T-helper 1 cell treated with Interleukin-12 subunit alpha and Interleukin-12 subunit beta and Interleukin-4 antibody, amounts not matched to agents 30 μg/mL and 1 μg/mL, for 36 hours (primary cell): ENCODE results near the gene BEND2.

Experiments
- H3K27ac Mint-ChIP-seq: one replicate; pipeline ENCODE4 v1.8.0; 2021; ENCODE audit warnings: mild to moderate bottlenecking, mixed read lengths
- H3K27me3 Mint-ChIP-seq: one replicate; pipeline ENCODE4 v1.8.0; 2021; ENCODE audit warnings: low read depth, mixed read lengths
- H3K36me3 Mint-ChIP-seq: one replicate; pipeline ENCODE4 v1.8.0; 2021; ENCODE audit warnings: low read depth, mixed read lengths
- H3K4me1 Mint-ChIP-seq: one replicate; pipeline ENCODE4 v1.8.0; 2021; ENCODE audit warnings: low read depth, mixed read lengths
- H3K4me3 Mint-ChIP-seq: one replicate; pipeline ENCODE4 v1.8.0; 2021; ENCODE audit warnings: mild to moderate bottlenecking, moderate library complexity, mixed read lengths
- H3K9me3 Mint-ChIP-seq: one replicate; pipeline ENCODE4 v1.8.0; 2021; ENCODE audit warnings: mixed read lengths

The BEND2 gene

DNA sequence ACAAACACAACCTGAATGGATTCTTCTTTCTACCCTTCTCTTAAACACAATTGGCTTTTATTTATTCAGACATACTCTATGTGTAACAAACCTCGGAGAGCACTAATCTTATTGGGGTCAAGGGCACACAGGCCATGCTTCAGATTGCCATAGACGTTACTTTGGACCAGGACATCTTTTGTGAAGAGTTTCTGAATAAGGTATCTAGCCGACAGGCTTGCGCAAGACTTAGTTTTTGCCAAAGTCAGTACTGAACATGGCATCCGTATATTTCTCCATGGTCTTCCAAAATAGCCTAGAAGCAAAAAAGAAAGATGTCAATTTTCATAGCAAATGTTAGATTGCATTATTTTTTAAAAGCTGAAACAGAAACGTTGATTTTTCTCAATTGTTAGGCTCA, 49.8 kb downstream of the BEND2 start:
- H3K27ac Mint-ChIP-seq: no peak overlapping the region
- no peaks in the 10 kb centered on the region for H3K9me3 Mint-ChIP-seq
- no peak overlapping the region for H3K4me3 Mint-ChIP-seq
- no peaks in the 10 kb centered on the region for H3K27me3 Mint-ChIP-seq
- no peaks in the 10 kb centered on the region for H3K36me3 Mint-ChIP-seq
- H3K4me1 Mint-ChIP-seq: no peaks in the 10 kb centered on the region

DNA sequence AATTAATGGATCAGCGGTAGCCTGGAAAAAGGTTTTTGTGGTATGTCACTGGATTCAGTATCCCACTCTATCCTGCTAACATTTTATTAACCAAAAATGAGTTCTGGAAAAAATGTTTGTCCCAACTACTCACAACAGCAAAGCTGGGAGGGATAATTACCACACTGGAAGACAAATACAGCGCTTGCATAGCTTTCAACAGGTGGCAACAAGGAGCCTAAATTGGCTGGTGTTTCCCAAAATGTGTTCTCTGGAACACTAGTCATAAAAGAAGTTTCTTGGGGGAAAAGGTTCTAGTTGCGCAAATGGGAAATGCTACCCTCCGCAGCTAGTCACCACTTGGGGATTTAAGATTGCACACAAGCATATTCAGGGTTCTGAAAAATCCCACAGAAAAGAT, 54.6 kb downstream of the BEND2 start:
- Mint-ChIP-seq H3K9me3 (no peaks in the 10 kb centered on the region), H3K4me3 (no peak overlapping the region), H3K27me3 (no peaks in the 10 kb centered on the region), H3K4me1 (no peaks in the 10 kb centered on the region), H3K27ac (no peak overlapping the region), H3K36me3 (no peaks in the 10 kb centered on the region)

DNA sequence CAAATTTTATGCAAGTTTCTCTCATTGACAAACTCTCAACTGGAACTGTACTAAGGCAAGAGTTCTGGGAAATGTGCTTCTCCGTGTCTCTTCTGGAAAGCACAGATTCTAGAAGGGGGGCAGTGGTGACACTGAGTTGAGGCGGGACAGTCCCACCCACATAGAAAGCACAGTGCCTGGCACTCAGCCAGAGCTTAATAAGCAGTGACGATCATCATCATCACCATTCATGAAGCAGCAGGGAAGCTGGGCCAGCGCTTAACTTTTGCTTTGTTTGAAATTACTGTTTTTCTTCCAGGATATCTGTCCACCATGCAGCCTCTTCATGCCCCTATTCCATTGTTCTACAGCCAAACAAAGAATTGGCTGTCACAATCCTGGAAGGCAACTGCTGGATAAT, 60.3 kb downstream of the BEND2 start:
- Mint-ChIP-seq H3K4me1 (no peaks in the 10 kb centered on the region), H3K4me3 (no peak overlapping the region), H3K27me3 (no peaks in the 10 kb centered on the region), H3K9me3 (peaks cover 3% of the 10 kb centered on the region), H3K27ac (no peak overlapping the region), H3K36me3 (no peaks in the 10 kb centered on the region)

DNA sequence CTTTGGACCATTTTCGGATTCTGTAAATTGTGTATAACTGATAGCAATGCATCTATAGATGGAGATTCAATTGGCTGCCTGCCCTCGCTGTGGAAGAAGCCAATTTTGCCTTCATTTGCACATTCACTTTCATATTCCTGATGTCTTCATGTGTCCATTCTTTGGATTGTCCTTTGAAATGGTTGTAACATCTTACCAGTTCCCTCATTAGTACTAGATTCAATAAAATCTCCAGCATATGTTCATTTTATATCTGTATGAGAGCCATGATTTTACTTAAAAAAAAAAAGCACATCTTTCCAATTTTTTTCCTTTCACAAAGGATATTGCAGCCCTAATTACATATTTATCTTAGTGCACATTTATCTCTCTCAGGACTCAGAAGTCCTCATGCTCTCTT, 61.7 kb downstream of the BEND2 start:
- H3K4me1 Mint-ChIP-seq: no peaks in the 10 kb centered on the region
- no peak overlapping the region for H3K27ac Mint-ChIP-seq
- no peaks in the 10 kb centered on the region for H3K36me3 Mint-ChIP-seq
- no peak overlapping the region for H3K4me3 Mint-ChIP-seq
- peaks cover 3% of the 10 kb centered on the region for H3K9me3 Mint-ChIP-seq
- no peaks in the 10 kb centered on the region for H3K27me3 Mint-ChIP-seq

DNA sequence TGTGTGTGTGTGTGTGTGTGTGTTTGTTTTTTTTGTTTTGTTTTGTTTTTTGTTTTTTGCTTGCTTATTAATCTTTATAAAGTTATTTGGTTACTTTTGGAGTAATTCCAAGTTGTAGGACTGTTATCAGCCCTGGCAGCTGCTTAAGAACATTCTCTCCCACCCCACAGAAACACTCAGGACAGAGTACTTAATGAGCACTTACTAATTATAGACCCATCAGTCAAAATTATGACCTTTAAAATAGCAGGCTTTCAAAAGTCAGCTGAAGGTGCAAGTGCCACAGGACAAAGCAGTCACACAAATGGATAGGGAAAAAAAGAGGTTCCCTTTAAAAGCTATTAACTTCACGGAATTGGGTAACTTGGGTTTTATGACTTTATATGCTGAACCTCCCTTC, 69.0 kb downstream of the BEND2 start:
- H3K27ac Mint-ChIP-seq: no peak overlapping the region
- no peak overlapping the region for H3K4me3 Mint-ChIP-seq
- no peaks in the 10 kb centered on the region for H3K4me1 Mint-ChIP-seq
- H3K9me3 Mint-ChIP-seq: peaks cover under 1% of the 10 kb centered on the region
- no peaks in the 10 kb centered on the region for H3K27me3 Mint-ChIP-seq
- H3K36me3 Mint-ChIP-seq: no peaks in the 10 kb centered on the region

DNA sequence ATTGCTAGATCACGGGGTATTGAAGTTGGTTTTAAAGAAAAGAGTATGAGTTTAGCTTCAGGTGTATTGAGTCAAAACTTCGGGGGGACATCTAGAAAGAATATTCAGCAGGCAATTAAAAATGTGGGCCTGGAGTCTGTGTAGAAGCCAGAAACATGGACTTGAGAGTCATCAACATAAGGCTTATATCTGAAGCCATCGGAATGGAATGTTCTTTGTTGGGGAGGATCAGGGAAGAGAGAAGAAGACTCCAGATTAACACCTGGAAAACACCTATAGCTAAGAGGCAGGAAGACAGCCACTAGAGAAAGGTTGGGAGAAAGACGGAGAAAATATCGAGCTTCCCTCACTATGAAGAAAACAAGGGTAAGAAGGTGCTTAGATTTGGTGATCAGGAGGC, 69.5 kb downstream of the BEND2 start:
- Mint-ChIP-seq H3K36me3 (no peaks in the 10 kb centered on the region), H3K27me3 (no peaks in the 10 kb centered on the region), H3K4me1 (no peaks in the 10 kb centered on the region)

DNA sequence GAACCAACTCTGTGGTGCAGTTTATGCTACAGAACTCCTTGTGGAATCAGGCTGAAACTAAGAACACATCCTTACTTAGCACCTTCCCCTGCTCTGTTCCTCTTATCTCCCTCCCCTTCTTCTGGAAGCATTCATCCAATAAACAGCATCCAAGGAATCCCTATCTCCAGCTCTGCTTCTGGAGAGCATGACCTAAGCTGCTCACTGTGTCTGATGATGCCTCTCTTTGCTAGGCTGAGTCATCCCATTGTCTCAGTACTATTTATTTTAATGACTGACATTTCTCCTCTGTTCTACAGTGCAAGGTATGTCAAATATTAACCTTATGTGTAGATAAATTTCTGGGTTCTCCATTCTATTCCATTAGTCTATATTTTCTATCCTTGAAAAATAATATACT, 71.2 kb downstream of the BEND2 start:
- Mint-ChIP-seq H3K4me3 (no peak overlapping the region), H3K27me3 (no peaks in the 10 kb centered on the region), H3K9me3 (no peaks in the 10 kb centered on the region), H3K27ac (no peak overlapping the region), H3K4me1 (no peaks in the 10 kb centered on the region), H3K36me3 (no peaks in the 10 kb centered on the region)

More for the DNA sequence above, 69.5 kb downstream of the BEND2 start:
- Mint-ChIP-seq H3K27ac (no peak overlapping the region), H3K9me3 (no peaks in the 10 kb centered on the region), H3K4me3 (no peak overlapping the region)

DNA sequence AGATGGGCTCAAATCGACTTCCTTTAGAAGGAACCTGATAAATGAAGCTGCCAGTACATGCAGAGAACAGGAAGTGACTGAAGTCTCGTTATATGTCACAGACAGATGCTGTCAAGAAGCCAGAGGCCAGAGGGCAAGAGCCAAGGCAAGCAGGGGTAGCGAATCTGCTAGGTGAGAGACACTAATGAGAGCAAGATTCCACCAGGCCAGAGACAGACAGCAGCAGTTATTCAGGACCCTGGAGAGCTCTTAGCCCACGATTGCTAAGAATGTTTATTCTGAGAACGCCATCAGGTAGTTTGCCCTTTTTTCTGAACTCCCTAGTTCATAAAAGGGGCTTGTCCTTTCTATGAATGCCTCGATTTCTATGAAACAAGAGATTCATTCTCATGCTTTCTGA, 73.7 kb downstream of the BEND2 start:
- Mint-ChIP-seq H3K27me3 (no peaks in the 10 kb centered on the region), H3K4me1 (no peaks in the 10 kb centered on the region), H3K36me3 (no peaks in the 10 kb centered on the region), H3K27ac (no peak overlapping the region), H3K4me3 (no peak overlapping the region), H3K9me3 (no peaks in the 10 kb centered on the region)

DNA sequence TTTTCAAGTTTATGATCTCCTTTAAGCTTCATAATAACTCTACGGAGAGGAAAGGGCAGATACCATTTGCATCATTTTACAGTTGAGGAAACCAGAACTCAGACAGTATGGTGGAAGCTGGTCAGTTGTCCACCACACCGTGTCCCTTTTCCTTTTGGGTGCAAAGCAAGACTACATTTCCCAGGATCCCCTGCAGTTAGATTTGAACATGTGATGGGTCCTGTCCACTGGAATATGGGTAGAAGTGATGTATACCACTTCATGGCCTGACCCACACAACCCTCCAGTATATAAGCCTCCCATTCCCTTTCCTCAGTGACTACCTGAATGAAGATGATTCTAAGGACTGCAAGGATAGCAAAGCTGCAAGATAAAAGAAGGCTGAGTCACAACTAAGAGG, 74.7 kb downstream of the BEND2 start:
- Mint-ChIP-seq H3K27ac (no peak overlapping the region), H3K27me3 (no peaks in the 10 kb centered on the region), H3K36me3 (no peaks in the 10 kb centered on the region), H3K4me3 (no peak overlapping the region), H3K4me1 (no peaks in the 10 kb centered on the region), H3K9me3 (no peaks in the 10 kb centered on the region)

DNA sequence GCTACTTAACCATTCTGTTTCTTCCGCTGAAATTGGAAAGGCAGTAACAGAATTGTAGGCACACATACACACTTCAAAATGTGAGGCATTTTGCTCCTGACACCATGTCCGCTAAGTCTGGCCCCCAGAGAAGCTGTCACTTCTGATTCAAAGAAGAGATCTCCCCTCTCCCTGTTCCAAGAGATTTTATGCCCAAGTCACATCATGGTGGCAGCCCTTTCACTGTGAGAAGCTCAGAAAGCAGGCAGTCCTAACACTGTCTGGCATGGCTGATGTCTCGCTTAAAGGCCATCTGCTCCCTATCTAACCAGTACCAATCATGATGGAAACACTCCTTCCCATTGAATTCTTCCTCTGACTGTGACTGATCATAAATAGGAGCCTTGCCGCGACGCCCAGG, 83.9 kb downstream of the BEND2 start:
- H3K9me3 Mint-ChIP-seq: no peaks in the 10 kb centered on the region
- no peaks in the 10 kb centered on the region for H3K36me3 Mint-ChIP-seq
- no peak overlapping the region for H3K27ac Mint-ChIP-seq
- H3K4me1 Mint-ChIP-seq: no peaks in the 10 kb centered on the region
- H3K27me3 Mint-ChIP-seq: no peaks in the 10 kb centered on the region
- H3K4me3 Mint-ChIP-seq: no peak overlapping the region

DNA sequence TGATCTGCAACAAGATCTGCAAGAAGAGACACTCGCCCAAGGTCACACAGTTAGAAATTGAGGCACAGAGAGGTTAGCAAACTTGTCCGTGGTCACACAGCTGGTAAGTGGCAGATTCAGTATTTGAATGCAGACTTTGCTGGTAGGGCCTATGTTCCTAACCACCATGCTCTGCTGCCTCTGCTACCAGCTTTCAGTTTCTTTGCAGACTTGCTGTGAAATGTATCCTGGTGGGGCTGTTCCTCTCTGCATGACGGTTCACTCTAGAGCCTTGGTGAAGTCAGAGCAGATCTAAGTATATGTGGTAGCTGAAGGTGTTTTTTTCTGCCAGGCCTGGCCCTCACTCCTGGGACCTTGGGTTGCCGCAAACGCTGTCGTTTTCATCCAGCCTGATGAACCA, 87.1 kb downstream of the BEND2 start:
- Mint-ChIP-seq H3K9me3 (no peaks in the 10 kb centered on the region), H3K27me3 (no peaks in the 10 kb centered on the region), H3K36me3 (no peaks in the 10 kb centered on the region), H3K4me1 (no peaks in the 10 kb centered on the region), H3K27ac (no peak overlapping the region), H3K4me3 (no peak overlapping the region)

DNA sequence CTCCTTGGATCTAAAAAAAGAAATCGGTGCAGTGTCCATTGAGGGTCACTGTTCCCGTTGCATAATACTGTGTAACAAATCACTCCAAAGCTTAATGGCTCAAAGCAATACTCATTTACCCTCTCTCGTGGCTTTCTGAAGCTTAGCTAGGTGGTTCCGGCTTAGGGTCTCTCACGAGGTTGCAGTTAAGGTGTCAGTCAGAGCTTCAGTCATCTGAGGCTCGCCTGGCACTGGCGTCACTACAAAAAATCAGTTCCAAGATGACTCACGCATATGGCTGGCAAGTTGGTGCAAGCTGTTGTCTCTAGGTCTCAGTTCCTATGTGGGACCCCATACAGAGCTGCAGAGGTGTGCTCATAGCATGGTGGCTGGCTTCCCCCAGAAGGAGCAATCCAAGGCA, 91.0 kb downstream of the BEND2 start:
- Mint-ChIP-seq H3K27me3 (no peaks in the 10 kb centered on the region), H3K9me3 (no peaks in the 10 kb centered on the region), H3K4me1 (no peaks in the 10 kb centered on the region), H3K4me3 (no peak overlapping the region), H3K27ac (no peak overlapping the region), H3K36me3 (no peaks in the 10 kb centered on the region)

DNA sequence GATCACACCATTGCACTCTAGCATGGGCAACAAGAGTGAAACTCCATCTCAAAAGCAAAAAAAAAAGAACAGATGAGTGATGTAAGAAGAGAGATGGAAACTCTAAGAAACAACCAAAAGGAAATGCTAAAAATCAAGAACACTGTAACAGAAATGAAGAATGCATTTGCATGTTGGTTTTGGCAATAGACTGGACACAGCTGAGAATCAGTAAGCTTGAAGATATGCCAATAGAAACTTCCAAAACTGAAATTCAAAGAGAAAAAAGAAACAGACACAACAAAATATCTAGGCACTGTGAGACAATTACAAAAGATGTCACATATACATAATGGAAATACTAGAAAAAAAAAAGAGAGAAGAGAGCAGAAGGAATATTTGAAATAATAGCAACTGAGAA, 93.7 kb downstream of the BEND2 start:
- no peak overlapping the region for H3K4me3 Mint-ChIP-seq
- H3K27ac Mint-ChIP-seq: no peak overlapping the region
- no peaks in the 10 kb centered on the region for H3K27me3 Mint-ChIP-seq
- H3K9me3 Mint-ChIP-seq: no peaks in the 10 kb centered on the region
- H3K36me3 Mint-ChIP-seq: no peaks in the 10 kb centered on the region
- no peaks in the 10 kb centered on the region for H3K4me1 Mint-ChIP-seq

DNA sequence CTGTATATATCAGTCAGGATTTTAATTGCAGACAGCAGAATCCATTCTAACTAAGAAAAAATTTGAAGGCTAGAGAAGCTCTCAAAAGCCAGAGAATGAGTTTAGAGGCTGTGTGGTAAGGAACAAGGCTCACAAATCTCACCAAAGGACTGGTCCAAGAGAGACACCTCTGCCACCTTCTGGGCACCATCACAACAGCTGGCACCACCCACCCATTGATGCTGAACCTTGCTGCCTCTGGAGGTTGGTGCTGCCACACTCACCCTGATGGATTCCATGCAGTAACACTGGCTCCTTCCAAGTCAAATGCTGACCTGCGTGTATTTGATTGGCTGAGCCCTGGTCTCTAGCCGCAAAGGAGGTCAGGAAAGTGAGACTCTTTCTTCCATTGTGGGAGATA, 100.8 kb downstream of the BEND2 start:
- Mint-ChIP-seq H3K36me3 (no peaks in the 10 kb centered on the region), H3K4me1 (no peaks in the 10 kb centered on the region), H3K4me3 (no peak overlapping the region), H3K27ac (no peak overlapping the region), H3K27me3 (no peaks in the 10 kb centered on the region), H3K9me3 (no peaks in the 10 kb centered on the region)
